DMS 273 (cell line): ENCODE results near the gene JMJD1C.

ENCODE experiments used
- DNase-seq: peaks from one replicate; lab custom pipeline; 2025; ENCODE audit not compliant: unreplicated experiment; lab: John Stamatoyannopoulos, UW

The JMJD1C gene

DNA sequence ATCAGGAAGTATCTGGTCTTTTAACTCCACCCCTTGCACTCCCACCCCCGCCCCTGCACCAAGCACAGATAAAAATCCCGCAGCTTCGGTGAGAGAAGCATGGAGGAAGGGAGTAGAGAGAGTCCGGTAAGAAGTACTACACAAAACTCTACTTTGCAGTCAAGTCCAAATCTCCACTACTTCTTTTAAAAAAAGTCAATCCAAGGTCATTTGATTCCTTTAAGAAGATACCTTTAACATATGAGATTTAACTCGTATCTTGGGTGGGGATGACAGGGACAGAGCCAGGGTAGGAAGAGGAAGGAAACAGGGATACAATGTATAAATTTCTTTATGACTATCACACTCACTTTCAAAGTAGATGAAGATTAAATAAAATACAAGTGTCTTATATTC lies 200.6 kb downstream of the JMJD1C start:
- DNase-seq: peak; percentile 61

DNA sequence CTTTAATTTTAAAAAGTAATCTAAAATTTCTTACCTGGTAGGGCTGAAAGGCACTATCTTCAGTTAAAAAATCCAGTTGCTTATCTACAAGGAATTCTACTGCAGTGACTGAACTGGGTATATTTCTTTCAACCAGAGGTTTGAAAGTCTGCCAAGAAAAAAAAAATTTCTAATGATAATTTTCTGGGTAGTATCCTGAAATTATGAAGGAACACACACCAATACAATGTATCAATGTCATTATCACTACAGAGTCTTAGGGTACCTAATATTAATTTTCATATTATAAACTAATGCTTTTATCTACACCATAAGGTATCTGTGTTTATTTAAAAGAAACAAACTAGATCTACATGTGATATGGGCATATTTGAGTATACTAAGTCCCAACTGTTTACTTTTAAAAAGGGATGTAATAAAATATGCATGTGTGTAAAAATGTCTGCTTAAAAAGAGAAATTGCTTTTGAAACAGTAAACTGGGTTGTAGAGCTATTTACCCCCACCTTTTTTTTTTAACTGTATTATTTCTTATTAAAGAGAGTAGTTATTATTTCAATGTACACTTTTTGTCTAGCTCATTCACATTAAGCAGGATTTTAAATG lies 201.1 kb downstream of the JMJD1C start:
- peak; percentile 10 for DNase-seq

DNA sequence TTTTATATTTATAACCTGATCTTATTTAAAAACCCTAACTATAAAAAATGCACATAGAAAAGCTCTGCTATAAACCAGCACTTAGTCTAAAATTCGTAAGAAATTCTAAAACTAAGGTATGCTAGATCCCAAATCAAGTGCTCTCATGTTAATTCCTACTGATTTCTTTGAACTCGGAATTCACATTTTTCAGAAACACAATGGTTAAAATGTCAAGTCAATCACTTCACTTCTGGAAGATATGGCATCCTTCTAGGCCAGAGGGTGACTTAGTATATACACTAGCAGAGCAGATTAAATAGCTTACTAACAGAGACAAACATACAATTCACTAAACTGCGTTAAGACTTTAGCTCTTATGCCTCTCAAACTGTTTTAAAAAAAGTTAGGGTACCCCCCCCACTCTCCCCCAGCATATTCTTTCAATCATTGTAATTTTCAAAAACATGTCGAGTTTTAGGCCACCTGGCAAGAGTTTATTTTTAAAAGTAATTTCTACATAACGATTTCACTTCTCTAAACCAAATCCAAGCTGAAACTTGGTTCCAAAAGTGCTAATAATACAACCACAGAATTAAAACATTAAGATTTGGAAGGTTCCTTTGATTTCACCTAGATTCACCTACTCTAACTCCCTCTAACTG lies 203.2 kb downstream of the JMJD1C start:
- DNase-seq: no peak

DNA sequence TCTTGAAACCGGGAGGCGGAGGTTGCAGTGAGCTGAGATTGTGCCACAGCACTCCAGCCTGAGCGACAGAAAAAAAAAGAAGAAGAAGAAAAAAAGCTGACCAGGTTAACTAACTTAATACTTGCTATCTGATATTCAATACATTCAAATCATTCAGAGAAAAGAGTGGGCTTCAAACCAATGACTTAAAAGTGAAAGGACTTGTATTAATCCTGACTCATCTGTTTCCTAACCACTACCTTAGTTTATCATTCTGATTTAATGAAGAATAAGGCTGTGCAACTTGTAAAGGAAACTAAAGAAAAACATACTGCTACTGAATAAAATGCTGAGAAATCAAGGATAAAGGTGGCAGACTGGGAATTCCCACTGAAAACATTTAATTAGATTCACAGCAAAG lies 204.3 kb downstream of the JMJD1C start:
- no peak for DNase-seq

DNA sequence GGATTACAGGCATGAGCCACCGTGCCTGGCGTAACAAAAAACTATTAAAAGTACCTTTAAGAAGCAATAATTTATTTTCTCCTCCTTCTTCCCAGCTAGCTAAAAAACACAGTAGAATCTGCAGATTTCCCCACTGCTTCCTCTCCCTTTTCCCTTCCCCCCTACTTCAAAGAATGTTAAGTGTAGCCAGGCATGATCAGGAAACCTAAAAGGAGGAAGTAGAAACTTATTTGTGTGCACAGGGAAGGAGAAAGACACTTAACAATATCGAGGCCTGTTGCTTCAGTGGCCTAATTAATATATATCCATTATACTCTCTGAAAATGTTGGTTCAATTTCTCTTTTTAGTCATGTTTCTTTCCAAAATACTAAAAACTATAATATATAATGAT lies 204.9 kb downstream of the JMJD1C start:
- DNase-seq: no peak

DNA sequence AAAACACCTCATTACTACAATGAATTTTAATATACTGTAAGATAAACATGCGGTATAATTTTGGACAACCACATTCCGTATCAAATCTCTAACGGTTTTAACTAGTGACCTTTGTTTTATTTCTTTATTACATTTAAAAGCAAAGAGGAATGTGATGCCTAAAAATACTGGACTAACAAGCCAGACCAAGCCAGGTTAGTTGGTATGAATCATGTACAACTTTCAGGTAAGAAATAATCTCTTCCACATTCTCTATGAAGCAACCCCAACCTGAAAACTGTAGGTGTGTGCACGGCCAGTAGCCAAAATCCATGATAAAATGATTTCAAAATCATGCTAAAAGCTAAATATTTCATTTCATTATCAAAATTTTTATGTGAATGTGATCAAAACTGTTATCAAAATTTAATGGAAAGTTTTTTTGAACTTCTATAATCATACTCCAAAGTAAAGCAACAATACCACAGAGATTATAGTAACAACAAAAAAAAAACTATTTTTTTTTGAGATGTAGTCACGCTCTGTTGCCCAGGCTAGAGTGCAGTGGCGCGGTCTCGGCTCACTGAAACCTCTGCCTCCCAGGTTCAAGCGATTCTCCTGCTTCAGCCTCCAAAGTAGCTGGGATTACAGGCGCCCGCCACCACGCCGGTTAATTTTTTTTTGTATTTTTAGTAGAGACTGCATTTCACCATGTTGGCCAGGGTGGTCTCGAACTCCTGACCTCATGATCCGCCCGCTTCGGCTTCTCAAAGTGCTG lies 205.5 kb downstream of the JMJD1C start:
- no peak for DNase-seq

DNA sequence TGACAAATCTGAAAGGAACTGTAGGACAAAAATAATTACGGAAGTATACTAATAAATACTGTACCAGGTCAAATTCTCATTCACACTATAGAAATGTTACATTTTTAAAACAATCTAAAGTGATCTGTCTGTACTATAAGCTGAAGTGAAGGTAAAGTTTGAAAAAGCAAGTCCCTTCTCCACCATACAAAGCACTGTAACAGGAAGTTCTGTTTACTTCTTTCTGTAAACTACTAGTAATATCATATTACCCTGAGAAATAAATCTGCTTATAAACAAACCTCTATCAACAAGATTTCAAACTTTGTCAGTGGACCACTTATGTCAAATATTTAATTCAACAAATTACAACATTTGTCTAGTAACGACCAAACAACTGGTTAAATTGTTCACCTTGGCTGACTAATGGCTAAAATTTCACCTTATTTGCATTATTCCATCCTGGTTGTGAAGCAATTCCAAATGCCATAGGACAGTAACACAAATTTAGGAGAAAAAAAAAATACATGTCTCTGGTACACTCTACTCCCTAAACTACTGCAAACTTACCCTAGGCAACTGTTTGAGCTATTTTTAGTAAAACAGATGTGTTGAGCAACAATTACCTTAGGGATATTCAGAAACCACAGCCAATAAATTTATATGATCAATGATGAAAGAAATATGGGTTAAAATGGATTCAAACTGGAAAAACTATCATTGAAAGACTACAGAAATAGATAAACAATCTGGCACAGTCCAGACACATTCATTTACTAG lies 206.7 kb downstream of the JMJD1C start:
- no peak for DNase-seq

DNA sequence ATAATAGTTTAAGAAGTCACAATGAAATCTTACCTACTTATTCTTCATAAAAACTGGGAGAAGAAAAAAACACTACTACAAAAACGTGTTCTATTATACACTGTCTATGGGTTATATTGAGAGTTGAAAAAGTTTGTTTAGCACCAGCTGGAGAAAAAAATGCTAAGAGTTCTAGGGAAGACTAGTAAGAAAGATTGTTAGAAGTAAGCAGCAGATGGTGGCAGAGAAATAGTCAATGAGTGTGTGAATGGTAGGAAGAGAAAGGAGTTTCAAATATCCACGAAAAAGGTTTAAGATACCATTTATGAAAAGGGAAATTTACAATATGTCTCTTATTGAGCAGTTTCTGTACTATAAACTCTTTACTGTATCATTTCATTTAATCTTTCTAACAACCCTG lies 208.0 kb downstream of the JMJD1C start:
- DNase-seq: peak; percentile 23

DNA sequence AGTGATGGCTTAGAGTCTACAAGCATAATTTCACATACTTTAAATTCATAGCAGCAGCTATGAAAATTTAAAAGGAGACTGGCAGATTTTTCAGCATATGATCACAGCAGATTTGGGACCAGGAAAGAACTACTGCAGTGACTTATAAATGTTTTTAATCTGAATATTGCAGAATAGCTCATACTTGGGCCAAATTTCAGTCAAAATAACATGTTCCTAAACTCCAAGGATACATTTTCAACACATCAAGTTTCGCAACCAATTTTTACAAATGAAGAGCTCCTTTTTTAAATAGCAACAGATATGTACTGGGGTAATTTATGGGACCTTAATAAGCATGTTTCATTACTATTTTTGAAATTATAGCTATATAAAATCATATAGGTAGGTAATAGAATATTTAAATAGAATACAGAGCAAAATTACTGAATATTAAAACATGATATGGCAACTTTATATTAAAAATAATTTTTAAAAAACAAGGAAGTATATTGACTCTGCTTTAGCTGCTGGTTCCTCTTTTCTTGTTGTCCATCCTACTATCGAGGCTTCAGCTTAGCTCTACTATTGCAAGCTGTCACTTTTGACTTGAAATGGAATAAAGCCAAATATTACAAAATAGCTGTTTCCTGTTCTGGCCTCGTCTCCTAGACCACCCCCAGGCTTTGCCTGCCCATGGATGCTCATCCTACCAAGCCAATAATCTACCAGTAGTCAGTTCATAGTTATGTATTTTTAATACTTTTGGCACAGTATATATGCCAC lies 209.6 kb downstream of the JMJD1C start:
- DNase-seq: peak; percentile 9

DNA sequence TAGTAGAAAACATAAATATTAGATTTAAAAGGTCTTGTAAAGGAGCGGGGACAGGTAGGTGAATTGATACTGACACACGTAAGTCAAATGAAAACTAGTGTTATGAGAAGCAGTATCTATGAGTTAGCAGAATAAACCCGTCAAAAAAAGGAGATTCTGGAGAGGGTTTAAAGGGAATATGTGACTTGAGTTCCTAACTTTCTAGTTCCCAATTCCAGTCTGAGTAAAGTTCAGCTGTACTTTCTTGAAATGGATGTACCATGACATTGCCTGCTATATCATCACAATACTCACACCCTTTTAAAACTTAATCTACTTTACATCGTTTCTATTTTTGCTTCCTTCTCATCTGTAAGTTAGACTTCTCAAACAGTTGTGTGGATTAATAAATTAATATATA lies 210.5 kb downstream of the JMJD1C start:
- DNase-seq: no peak

DNA sequence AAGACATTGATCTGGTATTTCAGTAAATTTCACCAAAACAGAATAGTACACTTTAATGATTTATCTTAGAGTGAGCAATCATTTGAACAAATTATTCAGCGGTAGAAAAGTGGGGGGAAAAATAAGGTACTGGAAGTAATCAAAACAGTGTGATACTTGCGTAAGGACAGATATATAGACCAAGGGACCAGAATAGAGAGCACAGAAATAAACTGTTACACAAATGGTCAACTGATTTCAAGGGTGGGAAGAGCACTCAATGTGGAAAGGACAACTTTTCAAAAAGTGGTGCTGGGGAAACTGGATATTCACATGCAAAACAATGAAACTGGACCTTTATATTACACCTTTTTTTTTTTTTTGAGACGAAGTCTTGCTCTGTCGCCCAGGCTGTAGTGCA lies 212.7 kb downstream of the JMJD1C start:
- DNase-seq: no peak

DNA sequence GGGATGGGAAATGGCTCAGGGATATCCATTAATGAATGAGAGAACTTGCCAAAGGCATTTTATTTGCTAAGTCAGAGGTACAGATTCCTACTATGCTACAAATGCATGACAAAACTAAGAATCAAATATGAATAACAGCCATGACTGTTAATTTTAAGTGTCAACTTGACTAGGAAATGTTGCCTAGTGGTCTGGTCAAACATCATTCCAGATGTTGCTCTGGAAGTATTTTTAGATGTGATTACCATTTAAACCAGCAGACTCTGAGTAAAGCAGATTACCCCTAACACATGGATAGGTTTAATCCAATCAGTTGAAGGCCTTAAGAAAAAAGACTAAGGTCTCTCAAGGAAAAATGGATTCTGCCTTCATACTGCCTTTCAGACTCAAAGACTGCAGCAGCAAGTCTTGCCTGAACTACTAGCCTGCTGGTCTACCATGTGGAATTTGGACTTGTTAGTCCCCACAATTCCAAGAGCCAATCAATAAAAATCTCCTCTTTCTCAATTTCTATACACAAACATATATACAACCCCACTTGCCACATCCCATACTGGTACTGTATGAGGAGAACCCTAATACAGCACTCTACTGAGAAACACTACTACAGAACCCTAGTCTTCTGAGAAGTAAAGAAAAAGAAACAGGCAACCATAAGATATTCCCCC lies 213.5 kb downstream of the JMJD1C start:
- no peak for DNase-seq

DNA sequence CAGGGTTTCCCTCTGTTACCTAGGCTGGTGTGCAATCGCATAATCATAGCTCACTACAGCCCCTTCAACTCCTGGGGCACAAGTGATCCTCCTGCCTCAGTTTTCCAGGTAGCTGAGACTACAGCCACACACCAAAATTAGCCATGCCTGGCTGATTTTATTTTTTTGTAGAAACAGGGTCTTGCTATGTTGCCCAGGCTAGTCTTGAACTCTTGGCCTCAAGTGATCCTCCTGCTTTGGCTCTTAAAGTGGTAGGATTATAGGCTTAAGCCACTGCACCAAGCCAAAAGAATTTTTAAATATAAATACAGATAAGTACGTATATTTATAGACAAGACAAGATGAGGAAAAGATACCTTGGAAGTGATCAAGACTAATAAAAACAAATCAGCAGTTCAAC lies 215.7 kb downstream of the JMJD1C start:
- DNase-seq: no peak

DNA sequence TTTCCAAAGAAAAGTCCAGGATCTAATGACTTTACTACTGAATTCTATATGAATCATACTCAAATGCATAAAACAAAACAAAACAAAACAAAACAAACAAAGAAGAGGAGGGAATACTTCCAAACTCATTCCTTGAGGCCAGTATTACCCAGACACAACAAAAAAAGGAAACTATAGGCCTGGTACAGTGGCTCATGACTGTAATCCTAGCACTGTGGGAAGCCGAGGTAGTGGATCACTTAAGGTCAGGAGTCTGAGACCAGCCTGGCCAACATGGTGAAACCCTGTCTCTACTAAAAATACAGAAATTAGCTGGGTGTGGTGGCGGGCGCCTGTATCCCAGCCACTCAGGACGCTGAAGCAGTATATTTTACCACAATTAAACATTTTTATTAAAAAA lies 218.0 kb downstream of the JMJD1C start:
- no peak for DNase-seq

DNA sequence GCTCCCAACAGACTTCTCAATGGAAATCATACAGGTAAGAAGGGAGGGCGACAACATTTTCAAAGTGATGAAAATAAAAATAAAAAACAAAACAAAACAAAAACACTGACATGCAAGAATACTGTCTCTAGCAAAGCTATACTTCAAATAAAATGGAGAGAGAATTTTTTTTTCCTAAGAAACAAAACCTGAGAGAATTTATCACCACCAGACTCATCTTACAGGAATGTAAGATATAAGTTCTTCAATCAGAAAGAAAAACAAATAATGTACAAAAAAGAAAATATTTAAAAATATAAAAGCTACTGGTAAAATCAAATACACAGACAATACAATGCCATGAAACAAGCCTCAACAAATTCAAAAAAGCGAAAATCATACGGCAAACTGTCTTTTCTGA lies 219.4 kb downstream of the JMJD1C start:
- no peak for DNase-seq

DNA sequence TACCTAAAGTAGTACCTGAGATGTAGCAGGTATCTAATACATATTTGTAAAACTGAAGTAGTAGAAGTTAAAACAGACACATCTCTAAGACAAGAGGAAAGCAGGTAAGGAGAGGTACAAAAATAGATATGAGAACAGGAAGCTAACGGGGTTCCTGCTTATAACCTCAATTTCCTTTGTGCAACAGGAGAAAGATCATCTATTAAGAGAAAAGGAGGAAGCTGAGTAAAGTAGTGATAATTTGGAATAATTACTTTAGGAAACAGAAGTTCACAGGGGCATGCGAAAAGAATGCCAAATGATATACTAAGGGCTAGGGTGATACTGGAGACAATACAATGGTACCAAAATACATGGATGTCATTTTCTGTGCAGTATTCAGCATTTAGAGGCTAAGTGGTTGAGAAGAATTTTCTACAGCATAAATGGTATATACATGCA lies 223.9 kb downstream of the JMJD1C start:
- no peak for DNase-seq

DNA sequence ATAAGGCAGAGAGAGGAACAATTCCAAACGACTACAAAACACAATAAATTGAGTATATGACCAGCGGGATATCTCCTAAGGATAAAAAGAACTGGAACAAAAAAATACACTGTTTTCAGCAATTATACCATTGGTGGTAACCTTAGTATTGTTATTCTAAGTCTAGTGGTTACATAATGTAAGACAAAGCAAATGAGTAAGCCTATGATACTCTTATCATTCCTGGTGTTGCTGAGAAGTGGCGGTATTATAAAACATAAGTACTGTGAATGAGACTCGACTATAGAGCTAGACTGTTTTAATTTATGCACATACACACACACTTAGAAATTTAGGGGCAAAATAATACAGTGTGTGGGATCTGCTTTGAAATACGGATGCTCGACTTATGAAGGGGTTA lies 225.0 kb downstream of the JMJD1C start:
- DNase-seq: no peak

DNA sequence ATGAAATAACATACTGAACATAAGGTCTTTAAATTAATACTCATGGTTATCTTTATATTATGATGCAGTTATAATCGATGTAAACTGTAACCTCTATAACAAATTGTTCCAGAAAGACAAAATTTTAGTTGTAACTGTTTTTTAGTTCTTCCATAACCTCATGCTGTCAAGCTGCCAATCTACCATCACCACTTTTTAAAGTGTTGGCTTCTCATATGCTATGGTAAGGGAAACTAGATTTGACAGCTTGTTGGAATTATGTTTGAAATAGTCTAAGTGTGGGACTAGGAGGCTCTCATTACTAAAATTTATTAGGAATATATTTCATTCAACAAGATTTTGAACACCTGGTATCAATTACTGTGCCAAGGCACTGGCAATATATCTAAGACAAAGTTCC lies 227.3 kb downstream of the JMJD1C start:
- no peak for DNase-seq

DNA sequence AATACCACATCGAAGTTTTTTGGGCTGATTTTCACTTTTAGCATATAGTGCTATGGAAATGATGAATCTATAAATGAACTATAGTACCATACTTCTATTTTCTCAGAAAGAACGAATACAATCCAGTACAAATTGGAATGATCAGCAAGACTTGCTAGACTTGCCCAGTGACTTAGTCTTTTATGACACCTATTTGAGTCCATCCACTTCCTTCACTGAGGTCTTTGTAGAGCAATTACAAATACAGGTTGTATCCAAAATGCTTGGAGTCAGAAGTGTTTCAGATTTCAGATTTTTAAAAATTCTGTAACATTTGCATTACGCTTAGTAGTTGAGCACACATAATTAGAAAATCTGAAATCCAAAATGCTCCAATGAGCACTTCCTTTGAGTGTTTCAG lies 228.4 kb downstream of the JMJD1C start:
- DNase-seq: no peak

DNA sequence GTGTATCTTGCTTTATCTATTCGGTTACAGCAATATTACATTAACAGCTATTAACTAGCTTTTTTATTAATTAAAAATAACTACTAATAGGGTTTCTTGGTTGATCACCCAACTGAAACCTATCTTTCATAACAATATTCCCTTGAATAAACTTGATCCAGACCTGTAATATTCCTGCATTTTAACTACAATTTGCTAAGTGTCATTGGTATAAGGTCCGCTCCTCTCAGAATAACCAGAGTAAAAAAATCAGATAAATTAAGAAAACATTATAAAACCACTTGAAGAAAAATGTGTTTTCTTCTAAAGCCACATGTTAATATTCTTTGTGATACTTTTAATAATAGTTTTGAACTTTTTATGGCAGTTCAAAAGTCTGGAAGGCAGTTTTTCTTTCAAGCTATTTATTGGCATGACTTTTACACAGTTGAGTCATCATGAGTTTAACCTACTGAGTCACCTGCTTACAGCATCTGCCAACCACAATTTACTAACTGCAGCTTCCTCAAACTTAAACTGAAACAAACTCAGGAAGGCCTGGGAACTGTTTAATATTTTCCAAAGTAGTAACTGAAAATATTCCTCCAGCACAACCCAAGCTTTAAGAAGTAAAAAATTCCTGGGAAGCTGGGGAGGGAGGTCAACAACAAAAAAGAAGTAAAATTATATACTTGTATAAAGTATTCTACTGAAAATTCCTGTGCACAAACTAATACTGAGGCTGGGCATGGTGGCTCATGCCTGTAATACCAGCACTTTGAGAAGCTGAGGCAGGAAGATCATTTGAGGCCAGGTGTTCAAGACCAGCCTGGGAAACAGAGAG lies 229.5 kb downstream of the JMJD1C start:
- DNase-seq: peak; percentile 38
